Measurements from ENCODE around the gene ADCY9.

DNA sequence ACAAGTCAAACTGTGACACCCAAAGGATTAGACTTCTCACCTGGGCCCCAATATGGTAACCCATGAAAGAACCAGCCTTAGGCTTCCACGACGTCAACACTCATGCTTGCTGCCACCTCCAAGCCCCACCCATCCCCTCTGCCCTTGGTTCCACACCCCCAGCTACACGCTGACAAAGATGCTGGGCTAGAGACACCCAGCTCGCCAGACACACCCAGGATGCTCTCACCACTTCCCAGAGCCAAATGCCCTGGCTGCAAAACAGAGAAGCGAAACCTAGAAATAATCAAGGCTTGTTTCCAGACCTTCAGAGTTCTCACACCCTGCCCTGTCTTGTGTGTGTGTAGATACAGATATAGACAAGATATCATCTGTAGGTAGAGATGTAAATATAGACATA, 26.0 kb upstream of the ADCY9 start:
- TF ChIP-seq, protein P1, sequence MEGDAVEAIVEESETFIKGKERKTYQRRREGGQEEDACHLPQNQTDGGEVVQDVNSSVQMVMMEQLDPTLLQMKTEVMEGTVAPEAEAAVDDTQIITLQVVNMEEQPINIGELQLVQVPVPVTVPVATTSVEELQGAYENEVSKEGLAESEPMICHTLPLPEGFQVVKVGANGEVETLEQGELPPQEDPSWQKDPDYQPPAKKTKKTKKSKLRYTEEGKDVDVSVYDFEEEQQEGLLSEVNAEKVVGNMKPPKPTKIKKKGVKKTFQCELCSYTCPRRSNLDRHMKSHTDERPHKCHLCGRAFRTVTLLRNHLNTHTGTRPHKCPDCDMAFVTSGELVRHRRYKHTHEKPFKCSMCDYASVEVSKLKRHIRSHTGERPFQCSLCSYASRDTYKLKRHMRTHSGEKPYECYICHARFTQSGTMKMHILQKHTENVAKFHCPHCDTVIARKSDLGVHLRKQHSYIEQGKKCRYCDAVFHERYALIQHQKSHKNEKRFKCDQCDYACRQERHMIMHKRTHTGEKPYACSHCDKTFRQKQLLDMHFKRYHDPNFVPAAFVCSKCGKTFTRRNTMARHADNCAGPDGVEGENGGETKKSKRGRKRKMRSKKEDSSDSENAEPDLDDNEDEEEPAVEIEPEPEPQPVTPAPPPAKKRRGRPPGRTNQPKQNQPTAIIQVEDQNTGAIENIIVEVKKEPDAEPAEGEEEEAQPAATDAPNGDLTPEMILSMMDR (IDR thresholded peaks at IDR 0.05) = no peak
- no peak for TF ChIP-seq POLR2A (IDR thresholded peaks at IDR 0.05)

All from esophagus squamous epithelium (tissue), 4 donors.